GM18502 (cell line): ENCODE measurements around the gene SEPTIN8.
"Not testable (repeated sequence)": the region's sequence is repeated elsewhere in the genome, so short reads cannot be mapped to it uniquely, and the experiment has no call there.

Experiments
- ATAC-seq: cut with Tn5 transposase; IDR thresholded peaks from one replicate; pipeline ENCODE4 v1.9.1; 2021; ENCODE audit warnings: mild to moderate bottlenecking; ENCODE audit not compliant: unreplicated experiment, poor library complexity

The SEPTIN8 gene

DNA sequence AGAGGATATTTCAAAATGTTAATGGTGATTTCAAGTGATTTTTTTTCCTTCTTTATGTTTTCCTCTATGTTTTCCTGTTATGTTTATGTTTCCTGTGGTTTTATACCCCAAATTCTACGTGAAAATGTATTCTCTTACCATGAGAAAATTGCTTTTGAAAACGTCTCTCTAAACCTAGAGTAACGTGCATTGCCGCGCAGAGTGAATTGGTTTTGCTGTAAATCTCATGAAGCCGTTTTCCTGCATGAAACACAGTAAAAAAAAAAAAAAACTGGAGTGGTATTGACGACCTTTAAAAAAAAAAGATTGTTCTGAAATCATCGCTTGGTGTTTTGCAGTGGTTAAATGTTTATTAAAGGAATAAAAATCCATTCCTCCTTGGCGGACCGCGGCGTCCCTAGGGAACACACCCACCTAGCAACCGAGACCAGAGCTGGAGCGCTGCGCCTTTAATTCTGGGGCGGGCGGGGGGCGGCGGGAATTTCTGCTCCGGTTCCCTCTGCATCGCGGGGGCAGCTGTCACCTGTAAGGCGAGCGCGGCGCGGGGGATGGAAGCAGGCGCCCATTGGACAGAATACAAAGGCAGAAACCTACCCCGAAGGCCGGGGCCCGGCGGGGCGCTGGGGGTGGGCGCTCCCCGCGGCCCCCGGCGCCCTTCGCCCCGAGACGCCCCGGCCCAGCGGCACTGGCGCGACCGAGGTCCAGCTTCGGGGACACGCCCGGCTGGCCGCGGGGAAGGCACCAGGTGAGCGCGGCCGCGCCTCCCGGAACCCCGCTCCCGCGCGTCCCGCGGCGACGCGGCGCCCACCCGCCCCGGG, 36.0 kb upstream of the SEPTIN8 start, which contains the start of gene SOWAHA:
Gene SOWAHA, plus strand, starts transcription at position 522 of the 818 bp plus-strand sequence. CDS start 320 bp downstream, outside the sequence.
- ATAC-seq, result no peak

DNA sequence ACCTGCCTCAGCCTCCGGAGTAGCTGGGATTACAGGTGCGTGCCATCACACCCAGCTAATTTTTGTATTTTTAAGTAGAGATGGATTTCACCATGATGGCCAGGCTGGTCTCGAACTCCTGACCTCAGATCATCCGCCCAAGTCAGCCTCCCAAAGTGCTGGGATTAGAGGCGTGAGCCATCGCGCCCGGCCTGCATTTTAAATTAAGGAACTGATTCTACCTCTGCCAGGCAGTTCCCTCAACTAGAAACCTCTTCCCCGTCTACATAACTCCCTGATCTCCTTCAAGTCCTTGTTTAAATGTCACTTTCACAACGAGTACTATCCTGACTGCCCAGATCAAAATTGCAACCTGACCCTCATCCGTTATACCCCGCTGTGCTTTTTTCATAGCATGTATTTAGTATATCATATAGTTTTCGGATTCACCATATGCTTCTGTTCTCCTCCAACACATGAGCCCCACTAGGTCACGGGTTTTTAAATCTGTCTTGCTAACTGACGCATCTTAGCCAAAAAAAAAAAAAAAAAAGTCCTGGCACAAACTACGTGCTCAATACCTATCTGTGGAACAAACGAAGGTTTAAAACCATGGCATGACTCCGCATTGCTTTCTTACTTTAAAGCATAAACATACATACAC, 35.2 kb upstream of the SEPTIN8 start:
- ATAC-seq, result no peak

DNA sequence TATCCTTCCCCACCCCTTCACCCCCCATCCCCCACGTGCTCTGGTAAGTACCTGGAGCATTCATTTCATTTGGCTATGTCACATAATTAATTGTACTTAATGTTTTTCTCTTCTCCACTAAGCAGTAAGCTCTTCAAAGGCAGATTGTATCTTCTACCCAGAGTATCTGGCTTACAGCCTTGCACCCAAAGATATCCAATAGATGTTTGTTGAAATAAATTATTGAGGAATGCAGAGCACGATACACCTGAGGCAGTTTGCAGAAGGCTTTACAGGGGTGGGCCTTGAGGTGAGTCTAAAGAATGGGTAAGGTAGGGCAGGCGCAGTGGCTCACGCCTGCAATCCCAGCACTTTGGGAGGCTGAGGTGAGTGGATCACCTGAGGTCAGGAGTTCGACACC, 33.6 kb upstream of the SEPTIN8 start:
- ATAC-seq, result no peak

DNA sequence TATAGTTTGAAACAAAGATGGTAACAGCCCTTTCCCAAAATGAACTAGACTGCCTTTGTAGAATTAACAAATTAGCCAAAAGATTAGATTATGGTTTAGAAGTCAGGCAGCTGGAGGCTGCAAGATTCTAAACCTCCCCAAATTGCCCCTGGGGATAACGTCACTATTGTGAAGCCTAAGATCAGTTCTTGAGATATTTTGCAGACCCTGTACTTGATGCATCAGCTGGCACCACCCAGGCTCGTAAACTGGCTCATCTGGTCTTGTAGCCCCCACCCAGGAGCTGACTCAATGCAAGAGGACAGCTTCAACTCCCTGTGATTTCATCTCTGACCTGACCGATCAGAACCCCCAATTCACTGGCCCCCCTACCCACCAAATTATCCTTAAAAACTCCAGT, 31.8 kb upstream of the SEPTIN8 start:
- no peak for ATAC-seq

DNA sequence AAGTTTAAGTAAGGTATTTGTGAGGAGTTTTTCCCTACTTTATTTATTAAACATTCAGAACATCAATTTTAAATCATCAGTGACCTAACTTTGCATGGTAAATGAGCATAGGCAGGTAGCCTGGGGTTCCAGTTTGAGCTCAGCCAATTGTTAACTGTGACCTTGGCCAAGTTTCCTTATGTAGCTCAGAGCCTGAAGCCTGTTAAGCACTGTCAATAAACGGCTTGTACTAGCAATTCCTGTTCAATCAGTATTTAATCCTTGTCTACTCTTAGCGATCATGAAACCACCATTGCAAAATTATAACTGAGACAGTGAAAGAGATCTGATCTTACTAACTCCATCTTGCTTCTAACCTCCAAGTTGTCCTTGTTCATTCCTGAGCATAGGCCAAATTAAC, 31.4 kb upstream of the SEPTIN8 start:
- ATAC-seq, result no peak

DNA sequence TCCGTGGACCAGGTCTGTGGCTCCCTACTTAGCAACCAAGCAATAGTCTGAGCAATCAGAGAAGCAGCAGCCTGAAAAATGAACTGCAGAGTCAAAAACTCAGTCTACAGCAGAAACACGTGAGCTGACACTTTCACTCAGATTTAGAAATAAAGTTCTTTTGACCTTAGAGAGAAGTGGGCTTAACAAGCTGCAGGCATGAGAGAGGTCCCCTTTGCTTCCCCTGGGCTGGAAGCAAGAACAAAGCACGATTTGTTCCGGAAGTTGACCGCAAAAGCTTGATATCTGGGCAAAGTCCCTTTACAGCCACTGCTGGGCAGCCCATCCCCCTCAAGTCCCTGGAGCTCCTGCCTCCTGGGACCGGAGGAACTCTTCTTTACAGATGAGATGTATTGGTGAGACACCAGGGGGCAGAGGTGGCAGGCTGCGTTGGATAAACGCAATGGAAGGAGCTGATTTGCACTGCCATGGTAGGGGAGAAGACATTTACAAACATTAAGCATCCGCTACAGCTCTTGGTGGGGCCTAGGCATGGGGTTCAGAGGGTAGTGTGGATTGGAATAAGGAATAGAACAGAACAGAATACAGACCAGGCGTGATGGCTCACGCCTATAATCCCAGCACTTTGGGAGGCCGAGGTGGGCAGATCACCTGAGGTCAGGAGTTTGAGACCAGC, 30.3 kb upstream of the SEPTIN8 start:
- ATAC-seq, result no peak

DNA sequence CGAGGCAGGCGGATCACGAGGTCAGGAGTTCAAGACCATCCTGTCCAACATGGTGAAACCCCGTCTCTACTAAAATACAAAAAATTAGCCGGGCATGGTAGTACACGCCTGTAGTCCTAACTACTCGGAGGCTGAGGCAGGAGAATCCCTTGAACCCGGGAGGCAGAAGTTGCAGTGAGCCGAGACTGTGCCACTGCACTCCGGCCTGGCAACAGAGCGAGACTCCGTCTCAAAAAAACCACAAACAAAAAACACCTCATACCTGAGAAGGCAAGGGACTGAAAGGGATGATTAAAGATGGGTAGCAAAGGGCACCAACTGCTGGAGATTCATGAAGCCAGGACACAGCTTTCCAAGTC, 29.7 kb upstream of the SEPTIN8 start:
- not testable (repeated sequence) for ATAC-seq

DNA sequence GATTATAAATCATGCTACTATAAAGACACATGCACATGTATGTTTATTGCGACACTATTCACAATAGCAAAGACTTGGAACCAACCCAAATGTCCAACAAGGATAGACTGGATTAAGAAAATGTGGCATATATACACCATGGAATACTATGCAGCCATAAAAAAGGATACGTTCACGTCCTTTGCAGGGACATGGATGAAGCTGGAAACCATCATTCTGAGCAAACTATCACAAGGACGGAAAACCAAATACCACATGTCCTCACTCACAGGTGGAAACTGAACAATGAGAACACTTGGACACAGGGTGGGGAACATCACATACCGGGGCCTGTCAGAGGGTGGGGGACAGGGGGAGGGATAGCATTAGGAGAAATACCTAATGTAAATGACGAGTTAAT, 28.8 kb upstream of the SEPTIN8 start:
- not testable (repeated sequence) for ATAC-seq

DNA sequence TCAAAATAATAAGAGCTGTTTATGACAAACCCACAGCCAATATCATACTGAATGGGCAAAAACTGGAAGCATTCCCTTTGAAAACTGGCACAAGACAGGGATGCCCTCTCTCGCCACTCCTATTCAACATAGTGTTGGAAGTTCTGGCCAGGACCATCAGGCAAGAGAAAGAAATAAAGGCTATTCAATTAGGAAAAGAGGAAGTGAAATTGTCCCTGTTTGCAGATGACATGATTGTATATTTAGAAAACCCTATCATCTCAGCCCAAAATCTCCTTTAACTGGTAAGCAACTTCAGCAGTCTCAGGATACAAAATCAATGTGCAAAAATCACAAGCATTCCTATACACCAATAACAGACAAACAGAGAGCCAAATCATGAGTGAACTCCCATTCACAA, 27.2 kb upstream of the SEPTIN8 start:
- not testable (repeated sequence) for ATAC-seq

DNA sequence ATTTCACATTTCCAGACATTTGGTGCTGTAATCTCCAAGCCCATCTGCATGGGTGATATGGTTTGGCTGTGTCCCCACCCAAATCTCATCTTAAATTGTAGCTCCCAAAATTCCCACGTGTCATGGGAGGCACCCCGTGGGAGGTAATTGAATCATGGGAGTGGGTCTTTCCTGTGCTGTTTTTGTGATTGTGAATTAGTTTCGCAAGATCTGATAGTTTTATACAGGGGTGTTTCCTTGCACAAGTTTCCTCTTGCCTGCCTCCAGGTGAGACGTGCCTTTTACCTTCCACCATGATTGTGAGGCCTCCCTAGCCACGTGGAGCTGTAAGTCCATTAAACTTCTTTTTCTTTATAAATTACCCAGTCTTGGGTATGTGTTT, 25.6 kb upstream of the SEPTIN8 start:
- ATAC-seq, result not testable (repeated sequence)

DNA sequence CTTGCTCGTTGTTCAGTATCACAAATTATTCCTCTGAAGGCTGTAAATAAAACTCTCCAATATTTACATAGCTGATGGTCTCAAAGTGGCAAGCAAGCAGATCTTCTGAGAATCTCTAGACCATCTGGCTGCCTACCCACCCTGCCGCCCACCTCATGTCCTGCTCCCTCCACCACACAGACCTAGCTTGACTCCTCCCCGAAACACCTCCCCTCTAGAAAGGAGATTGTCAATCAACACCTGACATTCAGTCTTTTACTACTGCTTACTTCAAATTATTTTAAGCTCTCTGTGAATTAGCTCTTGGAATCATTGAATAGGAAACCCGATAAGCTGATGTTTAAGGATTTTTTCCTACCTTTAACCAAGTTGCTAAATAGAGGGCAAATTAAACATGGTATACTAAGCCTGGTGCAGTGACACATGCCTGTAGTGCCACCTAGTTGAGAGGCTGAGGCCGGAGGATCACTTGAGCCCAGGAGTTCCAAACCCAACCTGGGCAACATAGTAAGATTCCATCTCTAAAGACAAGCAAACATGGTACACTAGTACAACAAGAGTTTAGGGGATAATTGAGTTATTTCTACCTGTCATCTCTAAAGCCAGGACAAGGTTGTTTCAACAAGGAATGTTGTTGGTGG, 25.1 kb upstream of the SEPTIN8 start:
- no peak for ATAC-seq

DNA sequence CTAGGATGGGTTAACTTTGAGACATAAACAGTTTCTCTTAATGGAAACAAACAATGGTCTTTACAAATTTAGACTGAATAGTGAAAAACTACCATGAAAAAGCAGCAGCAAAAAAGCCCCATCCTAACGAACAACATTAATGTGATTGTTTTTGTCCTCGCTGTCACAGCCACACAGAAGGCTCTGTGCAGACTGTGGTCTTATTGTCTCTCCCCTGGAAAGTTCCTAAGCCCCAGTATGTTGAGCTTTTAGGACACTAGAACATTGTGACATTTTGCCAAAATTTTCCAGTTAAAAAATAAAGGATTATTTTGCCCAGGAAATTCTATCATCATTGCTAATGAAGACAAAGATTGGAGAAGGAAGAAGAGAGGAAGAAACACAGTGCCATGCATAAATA, 23.5 kb upstream of the SEPTIN8 start:
- no peak for ATAC-seq

DNA sequence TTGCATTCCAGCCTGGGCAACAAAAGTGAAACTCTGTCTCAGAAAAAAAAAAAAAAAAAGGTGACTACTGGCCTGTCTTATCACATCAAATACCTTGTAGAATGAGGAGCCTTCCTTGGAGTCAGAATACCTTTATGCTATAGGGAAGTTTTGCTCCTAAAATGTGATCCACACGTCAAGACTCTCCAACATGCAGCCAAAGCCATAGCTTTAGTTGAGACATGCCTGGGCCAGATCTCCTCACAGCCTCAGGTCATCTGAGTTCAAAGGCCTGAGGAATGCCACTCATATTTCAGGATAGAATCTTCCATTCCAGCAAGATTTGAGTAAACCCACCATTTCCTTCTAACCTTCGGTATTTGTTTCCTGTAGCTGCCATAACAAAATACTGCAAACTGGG, 22.4 kb upstream of the SEPTIN8 start:
- no peak for ATAC-seq

DNA sequence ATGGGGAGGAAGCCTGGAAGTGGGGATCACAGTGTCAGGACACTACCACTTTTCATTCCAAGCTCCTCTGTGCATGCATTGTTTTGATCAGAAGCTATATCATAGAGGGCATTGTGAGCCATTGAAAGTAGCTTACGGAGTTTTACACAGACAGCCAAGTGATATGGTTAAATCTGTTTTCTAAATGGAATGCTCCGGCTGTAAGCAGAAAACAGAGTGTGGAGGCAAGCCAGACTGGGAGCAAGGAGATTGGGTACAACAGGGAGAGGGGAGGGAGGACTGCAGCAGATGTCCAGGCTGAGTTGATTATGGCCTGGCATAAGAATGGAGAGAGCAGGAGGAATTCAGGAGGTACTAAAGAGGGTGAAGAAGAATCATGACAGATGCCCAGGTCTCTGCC, 20.6 kb upstream of the SEPTIN8 start:
- no peak for ATAC-seq

DNA sequence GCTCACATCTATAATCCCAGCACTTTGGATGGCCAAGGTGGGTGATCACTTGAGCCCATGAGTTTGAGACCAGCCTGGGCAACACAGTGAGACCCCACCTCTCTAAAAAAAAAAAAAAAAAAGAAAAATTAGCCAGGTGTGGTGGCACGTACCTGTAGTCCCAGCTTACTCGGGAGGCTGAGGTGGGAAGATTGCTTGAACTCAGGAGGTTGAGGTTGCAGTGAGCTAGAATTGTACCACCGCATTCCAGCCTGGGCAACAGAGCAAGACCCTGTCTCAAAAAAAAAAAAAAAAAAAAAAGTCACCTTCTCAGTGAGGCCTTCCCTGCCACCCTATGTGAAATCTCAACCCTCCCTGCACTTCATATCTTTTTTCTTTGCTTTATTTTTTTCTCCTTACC, 14.0 kb upstream of the SEPTIN8 start:
- no peak for ATAC-seq

DNA sequence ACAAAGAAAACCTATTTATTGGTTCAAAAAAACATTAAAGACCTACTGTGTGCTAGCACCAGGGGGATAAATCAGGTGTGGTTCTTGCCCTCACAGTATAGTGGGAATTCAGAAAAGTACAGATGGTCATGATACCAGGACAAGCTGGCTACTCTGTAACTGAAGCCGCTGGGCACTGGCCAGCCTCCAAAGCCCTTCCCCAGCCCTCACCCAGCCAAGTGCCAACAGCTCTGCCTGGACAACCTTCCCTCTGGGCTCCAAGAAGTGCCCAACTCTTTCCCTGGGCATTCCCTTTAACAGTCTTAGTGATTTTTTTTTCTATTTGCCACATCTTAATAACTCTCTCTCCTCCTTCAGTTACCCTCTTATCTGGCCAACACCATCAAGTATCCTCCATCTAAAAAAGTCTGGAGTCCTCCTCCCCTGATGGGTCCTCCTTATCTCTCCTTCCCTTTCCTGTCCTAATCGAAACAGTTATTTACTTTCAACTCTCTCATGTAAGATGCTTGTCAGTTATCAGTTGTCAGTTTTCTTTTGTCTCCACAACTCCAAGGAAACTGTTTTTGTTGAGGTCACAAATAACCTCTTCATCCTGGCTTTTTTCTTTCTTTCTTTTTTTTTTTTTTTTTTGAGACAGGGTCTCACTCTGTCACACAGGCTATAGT, 13.3 kb upstream of the SEPTIN8 start:
- ATAC-seq, result no peak

DNA sequence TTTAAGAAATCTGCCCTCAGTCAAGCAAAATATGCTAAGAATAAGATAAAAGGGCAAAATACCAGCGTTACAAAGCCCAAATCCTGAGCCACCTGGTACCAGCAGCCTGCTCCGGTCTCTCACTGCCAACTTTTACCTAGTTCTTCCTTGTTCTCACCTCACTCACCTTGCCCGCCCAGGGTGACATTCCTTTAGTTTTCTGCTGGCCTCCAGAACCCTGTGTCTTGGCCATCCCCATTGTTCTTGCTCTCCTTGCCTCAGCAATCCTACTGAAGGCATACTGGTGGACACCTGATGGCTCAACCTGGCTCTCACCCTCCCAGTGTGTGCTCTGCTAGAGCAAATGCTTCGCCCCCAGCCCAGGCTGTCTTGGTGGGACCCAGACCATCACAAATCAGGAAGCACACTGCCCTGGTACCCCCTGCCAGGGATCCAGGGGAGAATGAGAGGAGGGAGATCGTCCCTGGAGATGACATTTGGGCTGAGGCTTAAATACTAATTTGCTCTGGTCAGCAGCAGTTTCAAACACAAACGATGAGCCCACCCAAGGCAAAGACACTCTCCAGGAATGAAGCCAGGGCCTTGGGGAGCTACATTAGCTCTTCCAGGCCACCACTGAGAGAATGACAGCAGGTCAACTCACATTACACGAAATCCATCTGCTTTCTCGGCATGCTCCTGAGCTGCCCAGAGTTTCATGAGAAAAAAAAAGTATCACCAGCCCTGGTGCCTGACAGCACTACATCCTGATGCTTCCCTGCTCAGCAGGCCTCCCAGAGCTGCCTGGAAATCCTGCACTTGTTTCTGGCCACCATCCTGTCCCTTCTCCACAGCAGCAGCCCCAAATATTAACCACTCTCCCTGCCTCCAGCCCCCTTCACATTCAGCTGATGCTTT, 12.2 kb upstream of the SEPTIN8 start:
- no peak for ATAC-seq

DNA sequence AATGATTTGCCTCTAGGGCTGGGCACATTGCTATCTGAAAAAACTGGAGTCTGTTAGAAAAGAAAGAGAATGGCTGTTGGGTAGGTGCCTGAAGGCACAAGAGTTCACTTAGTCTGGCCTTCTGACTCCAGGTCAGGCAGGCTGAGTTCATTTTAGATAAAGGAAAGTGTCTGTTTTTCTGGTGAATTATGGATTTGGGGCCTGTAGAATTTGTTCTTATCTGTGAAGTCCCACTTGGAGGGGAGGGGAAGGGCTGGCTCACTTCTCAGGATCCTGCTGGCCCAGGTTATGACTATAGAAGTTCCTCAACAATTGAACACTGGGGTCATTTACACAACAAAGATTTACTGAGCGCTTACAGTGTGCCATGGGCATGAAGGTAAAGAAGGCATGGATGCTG, 11.5 kb upstream of the SEPTIN8 start:
- no peak for ATAC-seq

DNA sequence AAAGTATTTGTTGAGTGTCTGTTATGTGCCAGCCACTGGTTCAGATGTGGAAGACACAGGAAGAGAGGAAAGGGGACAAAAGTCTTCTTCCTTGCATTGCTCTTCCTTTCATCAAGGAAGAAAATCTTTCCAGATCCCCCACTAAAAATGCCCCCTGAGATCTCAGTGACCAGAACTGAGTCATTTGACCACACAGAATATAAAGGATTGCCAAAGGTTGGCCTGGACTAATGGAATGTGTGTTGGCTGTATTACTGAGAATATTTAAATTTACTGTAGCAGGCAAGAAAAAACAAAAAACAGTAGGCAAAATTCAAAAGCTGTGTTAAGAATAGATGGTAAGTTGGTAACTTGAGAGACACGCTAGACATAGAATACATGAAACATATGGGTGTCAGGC, 10.0 kb upstream of the SEPTIN8 start:
- no peak for ATAC-seq
